Measurements from ENCODE around the gene BLVRB. TPM values are rescaled to one million over a fixed set of nuclear protein-coding genes. Genes with fewer than 3 reads are reported as not detected.

BLVRB gene
- polyA plus RNA-seq = 39.0 and 55.0 TPM in 2 replicates

DNA sequence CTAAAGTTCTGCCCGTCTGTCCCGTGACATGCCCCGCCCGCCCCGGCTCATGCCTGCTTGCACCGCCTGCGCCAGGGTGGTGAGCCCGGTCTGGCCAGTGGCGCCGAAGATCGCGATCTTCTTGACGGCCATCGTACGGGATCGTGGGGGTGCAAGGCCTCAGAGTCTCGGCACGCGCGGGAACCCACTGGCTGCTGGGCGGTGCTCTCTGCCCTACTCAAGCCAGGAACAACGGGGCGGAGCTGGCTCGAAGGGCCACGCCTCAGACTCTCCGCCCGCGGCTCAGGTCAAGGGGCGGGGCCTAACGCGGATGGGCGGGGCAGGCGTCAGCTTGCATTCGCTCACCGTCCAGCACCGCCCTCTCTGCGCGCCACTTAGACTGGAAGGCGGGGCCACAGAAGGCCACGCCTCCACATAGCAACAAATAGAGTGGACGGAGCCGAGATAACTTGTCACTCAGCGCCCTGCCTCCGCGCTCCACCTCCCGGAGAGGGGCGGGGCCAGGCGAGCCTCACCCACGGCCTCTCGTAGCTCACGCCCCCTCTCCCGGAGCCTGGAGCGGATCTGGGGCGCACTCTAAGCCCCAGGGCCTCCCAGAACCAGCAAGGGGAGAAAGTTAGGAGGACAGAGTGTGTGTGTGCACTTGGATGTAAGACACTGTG is at the start of gene BLVRB:
Gene BLVRB (minus strand): TSS at position 189 of the 662 bp plus-strand sequence. CDS start 57 bp downstream, at position 132.

DNA sequence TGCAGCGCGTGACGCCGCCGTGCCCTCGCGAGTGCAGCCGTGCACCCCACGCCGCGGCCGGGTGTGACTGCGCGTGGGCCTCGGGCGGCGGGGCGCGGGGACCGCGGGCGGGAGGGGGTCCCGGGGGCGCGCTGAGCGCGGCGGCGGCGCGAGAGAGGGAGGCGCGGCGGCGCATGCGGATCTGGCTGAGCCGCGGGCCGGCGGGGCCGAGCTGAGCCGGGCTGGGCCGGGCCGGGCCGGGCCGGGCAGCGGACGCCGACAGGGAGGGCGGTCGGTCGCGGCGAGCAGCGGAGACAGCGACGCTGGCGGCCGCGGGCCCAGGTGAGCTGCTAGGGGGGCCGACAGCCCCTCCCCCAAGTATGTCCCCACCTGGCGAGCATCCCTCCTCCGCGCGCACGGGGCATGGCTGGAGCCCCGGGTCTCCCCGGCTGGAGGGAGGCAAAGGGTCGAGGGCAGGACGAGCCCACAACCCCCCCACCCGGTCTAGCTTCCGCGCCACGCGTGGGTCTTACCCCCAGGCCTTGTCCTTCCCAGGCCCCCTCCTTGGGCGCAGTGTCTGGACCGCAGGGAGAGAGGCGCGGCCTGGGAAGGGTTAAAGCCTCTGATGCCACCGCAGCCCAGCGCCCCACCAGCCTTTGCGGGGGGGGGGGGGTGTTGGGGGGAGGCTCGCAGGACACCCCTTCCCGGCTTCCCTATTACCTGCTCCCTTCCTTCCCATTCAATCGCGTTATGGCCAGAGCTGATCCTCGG is 1.6 kb upstream of the BLVRB start, which contains the start of gene SPTBN4:
Gene SPTBN4 (plus strand): TSS at position 17 of the 750 bp plus-strand sequence. CDS start 5,621 bp downstream, outside the sequence.

DNA sequence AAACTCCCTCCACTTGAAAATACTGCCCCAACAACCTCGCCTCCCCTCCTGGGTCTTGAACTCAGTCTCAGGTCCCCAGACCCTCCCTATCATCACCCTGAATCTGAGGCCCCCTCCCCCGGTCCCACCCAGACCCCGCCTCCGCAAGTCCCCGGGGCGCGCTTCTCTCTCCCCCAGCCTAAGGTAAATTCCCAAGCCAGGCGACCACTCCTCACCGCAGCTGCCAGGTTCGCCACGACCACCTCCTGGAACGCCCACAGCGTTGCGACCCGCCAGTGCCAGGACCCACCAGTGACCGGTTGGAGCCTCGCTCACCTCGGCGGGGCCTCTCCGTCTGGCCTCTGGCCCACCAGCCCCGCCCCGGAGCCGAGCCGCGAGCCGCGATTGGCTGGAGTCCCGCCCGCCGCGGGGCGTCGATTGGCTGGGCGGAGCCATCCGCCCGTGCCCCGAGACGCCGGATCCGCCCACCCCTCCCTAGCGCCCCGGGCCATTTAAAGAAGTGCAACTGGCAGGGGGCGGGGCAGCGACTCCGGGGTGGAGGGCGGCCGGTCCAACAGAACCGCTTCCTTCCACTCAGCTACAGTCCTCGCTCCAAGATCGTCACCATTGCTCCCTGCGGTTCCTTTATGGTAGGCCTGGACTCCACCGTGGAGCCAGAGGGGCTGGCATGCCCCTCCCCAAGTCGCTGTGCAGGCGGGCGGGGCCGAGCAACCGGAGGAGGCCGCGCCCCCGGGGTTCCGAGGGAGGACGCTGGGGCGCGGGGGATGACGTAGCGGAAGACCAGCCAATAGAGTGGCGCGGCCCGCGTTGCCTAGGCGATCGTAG is 21.3 kb downstream of the BLVRB start, which contains the start of gene SERTAD3:
Gene SERTAD3 (minus strand): TSS at position 336 of the 825 bp plus-strand sequence. CDS start 2,255 bp downstream, outside the sequence.

DNA sequence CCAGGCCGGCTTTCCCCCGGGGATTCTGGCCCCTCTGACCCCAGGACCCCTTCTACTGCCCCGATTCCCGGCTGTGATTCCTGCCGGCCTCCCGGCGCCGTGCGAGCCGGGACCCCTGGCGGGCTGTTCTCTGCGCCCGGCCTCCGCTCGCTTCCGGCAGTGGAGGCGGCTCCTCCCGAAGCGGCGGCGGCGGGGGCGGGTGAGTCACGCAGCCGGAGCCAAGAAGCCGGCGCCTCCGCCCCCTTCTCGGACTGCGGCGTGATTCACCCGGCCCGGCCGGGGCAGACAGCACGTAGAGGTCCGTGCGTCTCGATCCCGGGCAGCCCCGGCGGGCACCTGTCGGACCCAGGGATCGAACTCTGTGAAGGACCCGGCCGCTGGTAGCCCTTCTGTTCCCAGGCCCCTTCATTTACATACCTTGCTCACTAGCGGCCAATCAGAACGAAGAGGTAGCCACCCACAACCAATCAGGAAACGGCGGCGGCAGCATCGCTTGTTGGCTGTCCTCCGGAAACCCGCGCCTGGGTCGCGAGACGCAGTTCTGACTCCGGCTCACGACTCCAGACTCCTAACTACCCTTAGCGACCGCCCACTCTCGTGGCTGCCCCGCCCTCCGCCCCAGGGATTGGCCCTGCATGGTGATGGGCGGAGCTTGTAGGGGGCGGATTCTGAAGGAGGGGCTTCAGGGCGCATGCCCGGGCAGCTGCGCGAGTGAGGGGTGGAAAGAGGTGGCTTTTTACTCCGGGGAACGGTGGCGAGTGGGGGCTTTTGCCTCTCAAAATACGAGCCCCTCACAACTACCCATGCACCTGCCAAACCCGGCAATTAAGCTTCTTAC is 39.9 kb downstream of the BLVRB start, which contains the start of gene SERTAD1:
Gene SERTAD1 (minus strand): TSS at position 543 of the 838 bp plus-strand sequence. CDS start 2,446 bp downstream, outside the sequence.

DNA sequence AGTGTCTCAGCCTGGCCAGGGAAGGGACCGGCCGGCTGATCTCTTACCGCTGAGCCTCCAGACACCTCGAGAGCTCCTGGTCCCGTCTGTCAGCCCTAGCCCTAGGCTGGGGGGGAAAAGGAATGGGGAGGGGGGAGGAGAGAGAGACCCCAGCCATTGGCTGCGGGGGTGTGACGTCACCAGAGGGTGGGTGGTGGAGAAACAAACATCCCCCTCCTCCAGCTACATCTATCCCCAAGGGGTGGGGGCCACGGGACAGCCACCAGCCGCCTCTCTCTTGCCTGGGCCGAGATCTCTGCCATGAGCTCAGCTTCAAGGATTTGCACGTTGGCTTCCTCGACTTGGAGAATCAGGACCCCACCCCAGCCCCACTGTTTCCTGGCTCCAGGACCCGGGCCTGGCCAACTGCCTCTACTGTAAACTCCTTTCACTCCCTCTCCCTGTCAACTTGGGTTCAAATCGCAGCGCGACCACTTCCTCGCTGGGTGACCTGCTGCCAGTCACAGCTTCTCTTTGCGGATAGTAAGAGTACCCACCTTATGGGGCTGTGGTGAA is 52.2 kb downstream of the BLVRB start, which contains the start of gene PRX:
Gene PRX (minus strand): TSS at position 88 of the 555 bp plus-strand sequence. CDS start 5,446 bp downstream, outside the sequence.

Other genes with a start within 250 kb of the BLVRB start
- 1.6 and 14.9 TPM in 2 replicates for gene TTC9B, start 247.4 kb downstream of the BLVRB start, polyA plus RNA-seq
- gene CCNP, start 239.1 kb downstream of the BLVRB start, polyA plus RNA-seq = 0.73 TPM in 1 of 2 replicates, not detected in the other
- 1.6 and 2.2 TPM in 2 replicates for gene AKT2, start 180.4 kb downstream of the BLVRB start, polyA plus RNA-seq
- 1.8 and 5.8 TPM in 2 replicates for gene C19orf47, start 117.3 kb downstream of the BLVRB start, polyA plus RNA-seq
- gene PLD3, start 117.0 kb downstream of the BLVRB start, polyA plus RNA-seq = 22.3 and 41.9 TPM in 2 replicates
- 1.0 TPM in 1 of 2 replicates, not detected in the other for gene HIPK4, start 75.6 kb downstream of the BLVRB start, polyA plus RNA-seq
- not detected in 2 replicates for gene PRX, start 52.4 kb downstream of the BLVRB start, polyA plus RNA-seq
- 0.52 and 2.1 TPM in 2 replicates for gene SERTAD1, start 39.8 kb downstream of the BLVRB start, polyA plus RNA-seq
- 0.43 and 2.0 TPM in 2 replicates for gene SERTAD3, start 21.4 kb downstream of the BLVRB start, polyA plus RNA-seq
- 3.2 and 3.4 TPM in 2 replicates for gene SPTBN4, start 1.3 kb upstream of the BLVRB start, polyA plus RNA-seq
- 3.2 and 11.4 TPM in 2 replicates for gene SHKBP1, start 111.1 kb upstream of the BLVRB start, polyA plus RNA-seq
- 1.8 and 2.0 TPM in 2 replicates for gene LTBP4, start 135.6 kb upstream of the BLVRB start, polyA plus RNA-seq
- 0.48 and 2.6 TPM in 2 replicates for gene NUMBL, start 224.9 kb upstream of the BLVRB start, polyA plus RNA-seq